CD4-positive, CD25-positive, alpha-beta regulatory T cell (primary cell): ENCODE data around the gene NUDT6. TPM values are rescaled to one million over a fixed set of nuclear protein-coding genes. Genes with fewer than 3 reads are reported as not detected.

ENCODE experiments used
- ATAC-seq, 2 donors: fragments of 150-1000 bp; cut with Tn5 transposase; one replicate each; pipeline ENCODE4 v1.10.0; 2021; ENCODE audit warnings: low read depth in 2 of 2, moderate number of reproducible peaks in 2 of 2, moderate library complexity in 1 of 2
- DNase-seq, 3 donors: peaks; one replicate each; pipeline versions ENCODE4 v3.0.0 to v3.0.0-alpha.2; 2012 to 2022; ENCODE audit warnings: mixed read lengths in 1 of 3
- H3K27ac ChIP-seq: one replicate; pipeline ENCODE4 v1.7.0; 2013; ENCODE audit warnings: mild to moderate bottlenecking, low read length; ENCODE audit not compliant: insufficient read depth, poor library complexity, severe bottlenecking
- H3K27me3 ChIP-seq: one replicate; pipeline ENCODE4 v1.7.0; 2013; ENCODE audit warnings: low read length; ENCODE audit not compliant: control insufficient read depth, insufficient read depth
- H3K36me3 ChIP-seq: one replicate; pipeline ENCODE4 v1.7.0; 2013; ENCODE audit warnings: mild to moderate bottlenecking, low read length, moderate library complexity; ENCODE audit not compliant: control insufficient read depth, insufficient read depth
- H3K4me1 ChIP-seq: 2 replicates; pipeline ENCODE4 v1.7.0; 2013; ENCODE audit warnings: mild to moderate bottlenecking, low read length; ENCODE audit not compliant: insufficient read depth, control insufficient read depth, poor library complexity, severe bottlenecking
- H3K4me3 ChIP-seq: one replicate; pipeline ENCODE4 v1.7.0; 2013; ENCODE audit warnings: low read depth, mild to moderate bottlenecking, low read length, moderate library complexity
- H3K9me3 ChIP-seq, 2 experiments: 1 replicate in 1 of 2; 2 replicates in 1 of 2; pipeline ENCODE4 v1.7.0; 2013; ENCODE audit warnings: low read length in 2 of 2, mild to moderate bottlenecking in 1 of 2, moderate library complexity in 1 of 2; ENCODE audit not compliant: control insufficient read depth in 2 of 2
- H3K27ac Mint-ChIP-seq, 3 donors: one replicate each; pipeline ENCODE4 v1.8.0; 2020 to 2022; ENCODE audit warnings: mild to moderate bottlenecking in 3 of 3, mixed read lengths in 3 of 3, moderate library complexity in 2 of 3
- H3K27me3 Mint-ChIP-seq: one replicate; pipeline ENCODE4 v1.8.0; 2022; ENCODE audit warnings: mild to moderate bottlenecking, mixed read lengths
- H3K36me3 Mint-ChIP-seq: one replicate; pipeline ENCODE4 v1.8.0; 2020; ENCODE audit warnings: mixed read lengths
- H3K4me1 Mint-ChIP-seq, 4 donors: one replicate each; pipeline ENCODE4 v1.8.0; 2020 to 2022; ENCODE audit warnings: mixed read lengths in 4 of 4, mild to moderate bottlenecking in 1 of 4
- H3K4me3 Mint-ChIP-seq, 4 donors: one replicate each; pipeline ENCODE4 v1.8.0; 2020 to 2022; ENCODE audit warnings: mild to moderate bottlenecking in 4 of 4, mixed read lengths in 4 of 4, moderate library complexity in 3 of 4
- H3K9me3 Mint-ChIP-seq, 7 donors: one replicate each; pipeline ENCODE4 v1.8.0; 2020 to 2022; ENCODE audit warnings: mixed read lengths in 7 of 7, mild to moderate bottlenecking in 3 of 7, moderate library complexity in 2 of 7
- polyA plus RNA-seq, 4 donors: library from polyadenylated mRNA; unstranded; fragments of 300-500 nt; fragmentation: Illumina TruSeq; gene quantifications; one replicate each; pipeline ENCODE4 v1.2.3, GENCODE V29; 2021
- total RNA-seq: library from RNA; stranded (reverse); gene quantifications from one replicate; pipeline ENCODE4 v1.2.3, GENCODE V29; 2022

The NUDT6 gene
- total RNA-seq (1.8 TPM), polyA plus RNA-seq (1 to 10 TPM; 2.8 to 4.8 (median 3.2) TPM)

GRCh38 chr4:122921971-122922876 lies at the start of gene NUDT6:
TSS of gene NUDT6 (minus strand) at chr4:122922597. CDS start at chr4:122922572, 25 bp downstream.
- Mint-ChIP-seq H3K4me1 (peaks cover 5 to 21% (median 9%) of the 10 kb centered on the region in 4 donors), H3K27ac (peak within 1 kb of the TSS in 2 of 3 donors; percentile 92 to 96), H3K36me3 (no peaks in the 10 kb centered on the region), H3K9me3 (no peaks in the 10 kb centered on the region), H3K4me3 (peak within 1 kb of the TSS in 3 of 4 donors; percentile 97 to 99 (median 99)), H3K27me3 (no peaks in the 10 kb centered on the region)
- Histone ChIP-seq H3K4me1 (peaks cover 22% of the 10 kb centered on the region), H3K36me3 (no peaks in the 10 kb centered on the region), H3K4me3 (peak within 1 kb of the TSS; percentile 95), H3K9me3 (no peaks in the 10 kb centered on the region), H3K27ac (peak within 1 kb of the TSS; percentile 81), H3K27me3 (no peaks in the 10 kb centered on the region)
- DNase-seq (peak; percentile 3 to 68 (median 38)), ATAC-seq (peak; percentile 38 to 43)

- no peaks in the 10 kb centered on the region for H3K36me3 ChIP-seq
- no peak overlapping the region for H3K27ac ChIP-seq
- H3K4me3 ChIP-seq = no peak overlapping the region
- DNase-seq (no peak), ATAC-seq (no peak)
- no peak overlapping the region for H3K4me3 Mint-ChIP-seq
- no peaks in the 10 kb centered on the region for H3K9me3 ChIP-seq
- H3K4me1 Mint-ChIP-seq = peaks cover 0 to 12% (median 5%) of the 10 kb centered on the region in 4 donors
- H3K27me3 Mint-ChIP-seq = no peaks in the 10 kb centered on the region
- H3K27ac Mint-ChIP-seq = peak overlapping the region in 2 of 3 donors; percentile 3 to 44
- peaks cover 5% of the 10 kb centered on the region for H3K36me3 Mint-ChIP-seq
- no peaks in the 10 kb centered on the region for H3K4me1 ChIP-seq
- peaks cover 0 to 1% (median 0%) of the 10 kb centered on the region in 7 donors for H3K9me3 Mint-ChIP-seq
- H3K27me3 ChIP-seq = no peaks in the 10 kb centered on the region
Observed at GRCh38 chr4:122968227-122968812, 45.9 kb upstream of the NUDT6 start.

- Mint-ChIP-seq H3K36me3 (peaks cover 11% of the 10 kb centered on the region), H3K27me3 (no peaks in the 10 kb centered on the region), H3K9me3 (peaks cover 0 to 1% (median 0%) of the 10 kb centered on the region in 7 donors), H3K27ac (no peak overlapping the region), H3K4me1 (peaks cover 0 to 13% (median 8%) of the 10 kb centered on the region in 4 donors), H3K4me3 (no peak overlapping the region)
- ATAC-seq (no peak), DNase-seq (no peak)
- no peaks in the 10 kb centered on the region for H3K36me3 ChIP-seq
- no peak overlapping the region for H3K27ac ChIP-seq
- H3K4me3 ChIP-seq = no peak overlapping the region
- no peaks in the 10 kb centered on the region for H3K27me3 ChIP-seq
- no peaks in the 10 kb centered on the region for H3K4me1 ChIP-seq
- no peaks in the 10 kb centered on the region for H3K9me3 ChIP-seq
Observed at GRCh38 chr4:122967231-122967630, 44.8 kb upstream of the NUDT6 start.

GRCh38 chr4:122966201-122966600 lies 43.8 kb upstream of the NUDT6 start:
- H3K9me3 Mint-ChIP-seq = peaks cover 0 to 1% (median 0%) of the 10 kb centered on the region in 7 donors
- H3K27ac ChIP-seq = no peak overlapping the region
- H3K36me3 Mint-ChIP-seq = peaks cover 11% of the 10 kb centered on the region
- DNase-seq (no peak), ATAC-seq (no peak)
- H3K27me3 ChIP-seq = no peaks in the 10 kb centered on the region
- peaks cover 0 to 13% (median 7%) of the 10 kb centered on the region in 4 donors for H3K4me1 Mint-ChIP-seq
- no peaks in the 10 kb centered on the region for H3K4me1 ChIP-seq
- H3K4me3 Mint-ChIP-seq = no peak overlapping the region
- H3K27me3 Mint-ChIP-seq = no peaks in the 10 kb centered on the region
- H3K27ac Mint-ChIP-seq = no peak overlapping the region
- H3K36me3 ChIP-seq = peaks cover 3% of the 10 kb centered on the region
- H3K9me3 ChIP-seq = no peaks in the 10 kb centered on the region
- no peak overlapping the region for H3K4me3 ChIP-seq

GRCh38 chr4:122963216-122963615 lies 40.8 kb upstream of the NUDT6 start:
- Mint-ChIP-seq H3K4me3 (no peak overlapping the region), H3K36me3 (peaks cover 11% of the 10 kb centered on the region), H3K27ac (peak overlapping the region in 1 of 3 donors; percentile 1), H3K4me1 (peaks cover 0 to 20% (median 8%) of the 10 kb centered on the region in 4 donors), H3K9me3 (peaks cover 0 to 1% (median 0%) of the 10 kb centered on the region in 7 donors), H3K27me3 (no peaks in the 10 kb centered on the region)
- Histone ChIP-seq H3K4me1 (no peaks in the 10 kb centered on the region), H3K27ac (no peak overlapping the region), H3K27me3 (no peaks in the 10 kb centered on the region), H3K9me3 (no peaks in the 10 kb centered on the region), H3K4me3 (no peak overlapping the region), H3K36me3 (peaks cover 3% of the 10 kb centered on the region)
- ATAC-seq (no peak), DNase-seq (no peak)

GRCh38 chr4:122960611-122961000 lies 38.2 kb upstream of the NUDT6 start:
- peaks cover 0 to 22% (median 10%) of the 10 kb centered on the region in 4 donors for H3K4me1 Mint-ChIP-seq
- no peak overlapping the region for H3K27ac ChIP-seq
- H3K36me3 ChIP-seq = peaks cover 3% of the 10 kb centered on the region
- DNase-seq = no peak
- no peak overlapping the region for H3K4me3 ChIP-seq
- H3K27me3 Mint-ChIP-seq = no peaks in the 10 kb centered on the region
- H3K27ac Mint-ChIP-seq = no peak overlapping the region
- no peaks in the 10 kb centered on the region for H3K4me1 ChIP-seq
- no peaks in the 10 kb centered on the region for H3K27me3 ChIP-seq
- ATAC-seq = no peak
- no peak overlapping the region for H3K4me3 Mint-ChIP-seq
- peaks cover 0 to 1% (median 0%) of the 10 kb centered on the region in 7 donors for H3K9me3 Mint-ChIP-seq
- peaks cover 8% of the 10 kb centered on the region for H3K36me3 Mint-ChIP-seq
- no peaks in the 10 kb centered on the region for H3K9me3 ChIP-seq

GRCh38 chr4:122959981-122960610 lies 37.7 kb upstream of the NUDT6 start:
- Histone ChIP-seq H3K27me3 (no peaks in the 10 kb centered on the region), H3K4me3 (no peak overlapping the region), H3K4me1 (no peaks in the 10 kb centered on the region), H3K36me3 (peaks cover 3% of the 10 kb centered on the region), H3K27ac (no peak overlapping the region), H3K9me3 (no peaks in the 10 kb centered on the region)
- DNase-seq (no peak), ATAC-seq (no peak)
- Mint-ChIP-seq H3K27me3 (no peaks in the 10 kb centered on the region), H3K4me3 (no peak overlapping the region), H3K36me3 (peaks cover 8% of the 10 kb centered on the region), H3K27ac (no peak overlapping the region), H3K9me3 (peaks cover 0 to under 1% (median 0%) of the 10 kb centered on the region in 7 donors), H3K4me1 (peaks cover 0 to 22% (median 10%) of the 10 kb centered on the region in 4 donors)
